Lower leg skin (tissue), 4 donors: ENCODE results near the gene CSMD2. TPM values are rescaled to one million over a fixed set of nuclear protein-coding genes. Genes with fewer than 3 reads are reported as not detected.

Experiments
- DNase-seq, 2 donors: peaks; one replicate each; pipeline ENCODE4 v3.0.0-alpha.2; 2019; ENCODE audit warnings: low spot score in 2 of 2
- H3K4me3 ChIP-seq: fragments of 200-600 bp; sonication (generic); 2 replicates; pipeline ENCODE4 v1.5.1; 2017; ENCODE audit warnings: mild to moderate bottlenecking, low read depth; ENCODE audit not compliant: poor library complexity, severe bottlenecking
- CTCF ChIP-seq, 3 donors: fragments of 450-650 bp; IDR thresholded peaks; one replicate each; pipeline ENCODE4 v1.5.1; 2016; ENCODE audit warnings: antibody characterized with exemption in 3 of 3, mild to moderate bottlenecking in 3 of 3, moderate library complexity in 2 of 3
- POLR2A ChIP-seq, 2 donors: fragments of 450-650 bp; IDR thresholded peaks; one replicate each; pipeline ENCODE4 v1.6.1; 2016 to 2017; ENCODE audit warnings: antibody characterized with exemption in 2 of 2, mild to moderate bottlenecking in 1 of 2, moderate library complexity in 1 of 2
- WGBS, 2 donors: methylation state at CpG; one replicate each; pipeline ENCODE4 v1.1.5; 2018; 5-methylcytosine and 5-hydroxymethylcytosine counted together
- intact Hi-C: fragments of 100-400 bp; cut with DNase I; formaldehyde crosslinking; loops from one replicate; pipeline ENCODE4 v1.15.0; 2023; ENCODE audit warnings: low total_unique reads
- total RNA-seq, 4 donors: library from RNA; depleted of rRNA; stranded (reverse); fragments of >200 nt; gene quantifications; one replicate each; pipeline ENCODE4 v1.1.0, GENCODE V29; 2016

Gene CSMD2
- total RNA-seq, 4 donors from 2014 or later: 0.11 to 1.0 TPM; not detected in 2

- 75 to 81% methylated on average over 12 of the region's 12 CpGs for WGBS, 2 donors
- no peak for TF ChIP-seq CTCF (IDR thresholded peaks at IDR 0.05)
- TF ChIP-seq POLR2A (IDR thresholded peaks at IDR 0.05): no peak
- no peak for DNase-seq
- intact Hi-C loops: no loop called here
- no peak overlapping the region for H3K4me3 ChIP-seq
Measured at GRCh38 chr1:33517596-33518250, 647.3 kb downstream of the CSMD2 start.

- WGBS, 2 donors: 74 to 76% methylated on average over 8 of the region's 8 CpGs
- no peak for DNase-seq
- no peak overlapping the region for H3K4me3 ChIP-seq
- no peak for TF ChIP-seq CTCF (IDR thresholded peaks at IDR 0.05)
- TF ChIP-seq POLR2A (IDR thresholded peaks at IDR 0.05): no peak
- intact Hi-C loops: no loop called here
Measured at GRCh38 chr1:33516891-33517567, 648.0 kb downstream of the CSMD2 start.

- no peak for DNase-seq
- intact Hi-C loops: no loop called here
- no peak for TF ChIP-seq POLR2A (IDR thresholded peaks at IDR 0.05)
- no peak for TF ChIP-seq CTCF (IDR thresholded peaks at IDR 0.05)
- 86 to 87% methylated on average over 9 of the region's 9 CpGs for WGBS, 2 donors
- no peak overlapping the region for H3K4me3 ChIP-seq
Measured at GRCh38 chr1:33516428-33516827, 648.6 kb downstream of the CSMD2 start.

- 77 to 81% methylated on average over 2 of the region's 2 CpGs for WGBS, 2 donors
- no peak for DNase-seq
- H3K4me3 ChIP-seq: no peak overlapping the region
- intact Hi-C loops: no loop called here
- TF ChIP-seq POLR2A (IDR thresholded peaks at IDR 0.05): no peak
- TF ChIP-seq CTCF (IDR thresholded peaks at IDR 0.05): no peak
Measured at GRCh38 chr1:33515607-33516006, 649.4 kb downstream of the CSMD2 start.

- TF ChIP-seq CTCF (IDR thresholded peaks at IDR 0.05) (no peak), POLR2A (IDR thresholded peaks at IDR 0.05) (no peak)
- no peak overlapping the region for H3K4me3 ChIP-seq
- 86 to 88% methylated on average over 8 of the region's 8 CpGs for WGBS, 2 donors
- intact Hi-C loops: no loop called here
- DNase-seq: no peak
Measured at GRCh38 chr1:33515112-33515511, 649.9 kb downstream of the CSMD2 start.
